GM13977 (cell line): ENCODE measurements around the gene HEXIM1.

ENCODE experiments used
- DNase-seq: peaks from one replicate; pipeline ENCODE4 v3.0.0; 2012; ENCODE audit warnings: low spot score
- CTCF ChIP-seq: IDR thresholded peaks from 2 replicates; pipeline ENCODE4 v1.5.1; 2012; ENCODE audit warnings: mild to moderate bottlenecking, control low read depth; ENCODE audit not compliant: insufficient read depth; ENCODE audit errors: extremely low read depth, missing control alignments
- in situ Hi-C: fragments of 300-500 bp; cut with MboI; formaldehyde crosslinking; loops from one replicate; pipeline ENCODE4 v1.12.0; 2022; ENCODE audit warnings: low sequenced_read_pairs, low pct_unique_long_range_greater_than_20kb, mixed read lengths, inconsistent platforms; ENCODE audit not compliant: unreplicated experiment

The HEXIM1 gene

GRCh38 chr17:45107293-45108010 lies 40.8 kb upstream of the HEXIM1 start:
- no peak for TF ChIP-seq CTCF
- in situ Hi-C loops = no loop called here
- no peak for DNase-seq

- DNase-seq = no peak
- TF ChIP-seq CTCF = no peak
- in situ Hi-C loops = no loop called here
Observed at GRCh38 chr17:45108051-45108450, 40.2 kb upstream of the HEXIM1 start.

- no peak for TF ChIP-seq CTCF
- in situ Hi-C loops = no loop called here
- no peak for DNase-seq
Observed at GRCh38 chr17:45108595-45109521, 39.4 kb upstream of the HEXIM1 start.

- no peak for TF ChIP-seq CTCF
- DNase-seq = no peak
- in situ Hi-C loops = no loop called here
Observed at GRCh38 chr17:45110676-45111611, 37.3 kb upstream of the HEXIM1 start.

GRCh38 chr17:45111850-45112249 lies 36.4 kb upstream of the HEXIM1 start:
- DNase-seq = no peak
- no peak for TF ChIP-seq CTCF
- in situ Hi-C loops = no loop called here
